Loucy (cell line): ENCODE data around the gene HOXB4.
A peak's percentile ranks its signal among the peaks of the same experiment; 100 is the strongest.

Experiments
- H2AFZ ChIP-seq: fragments of 200-600 bp; sonication (generic); 2 replicates; pipeline ENCODE4 v1.6.0; 2016; ENCODE audit warnings: antibody characterized with exemption, mild to moderate bottlenecking, low read length, moderate library complexity
- H3F3A ChIP-seq: fragments of 200-600 bp; 2 replicates; pipeline ENCODE4 v1.6.0; 2016; ENCODE audit warnings: antibody characterized with exemption, low read depth, mild to moderate bottlenecking
- H3K27me3 ChIP-seq: fragments of 200-600 bp; sonication (generic); 2 replicates; pipeline ENCODE4 v1.6.1; 2014; ENCODE audit warnings: low read length, mild to moderate bottlenecking; ENCODE audit not compliant: insufficient read depth, poor library complexity, severe bottlenecking
- H3K36me3 ChIP-seq: fragments of 200-600 bp; sonication (generic); 2 replicates; pipeline ENCODE4 v1.6.1; 2016; ENCODE audit warnings: low read length; ENCODE audit not compliant: insufficient read depth
- H3K4me1 ChIP-seq: fragments of 200-600 bp; sonication (generic); 2 replicates; pipeline ENCODE4 v1.5.1; 2014; ENCODE audit warnings: low read length, mild to moderate bottlenecking; ENCODE audit not compliant: insufficient read depth, poor library complexity, severe bottlenecking
- H3K4me2 ChIP-seq: fragments of 200-600 bp; sonication (generic); 2 replicates; pipeline ENCODE4 v1.6.0; 2014; ENCODE audit warnings: antibody characterized with exemption, low read length, low read depth, mild to moderate bottlenecking; ENCODE audit not compliant: poor library complexity, severe bottlenecking
- H3K4me3 ChIP-seq: fragments of 200-600 bp; sonication (generic); 2 replicates; pipeline ENCODE4 v1.5.1; 2014; ENCODE audit warnings: low read length, mild to moderate bottlenecking, mixed read lengths; ENCODE audit not compliant: poor library complexity, severe bottlenecking
- H3K79me2 ChIP-seq: fragments of 200-600 bp; sonication (generic); 2 replicates; pipeline ENCODE4 v1.6.1; 2014; ENCODE audit warnings: low read length; ENCODE audit not compliant: insufficient read depth
- H3K9ac ChIP-seq: fragments of 200-600 bp; sonication (generic); 2 replicates; pipeline ENCODE4 v1.6.0; 2014; ENCODE audit warnings: mild to moderate bottlenecking, low read depth, low read length, moderate library complexity; ENCODE audit not compliant: poor library complexity, severe bottlenecking
- H3K9me2 ChIP-seq: fragments of 200-600 bp; sonication (generic); replicated peaks from 2 replicates; pipeline ENCODE4 v1.6.1; 2016; ENCODE audit warnings: low read depth, low read length, mixed read lengths
- H3K9me3 ChIP-seq: fragments of 200-600 bp; sonication (generic); 2 replicates; pipeline ENCODE4 v1.6.1; 2014; ENCODE audit warnings: mild to moderate bottlenecking, antibody characterized with exemption, low read length, low read depth; ENCODE audit not compliant: insufficient read depth
- H4K20me1 ChIP-seq: fragments of 200-600 bp; sonication (generic); 2 replicates; pipeline ENCODE4 v1.6.0; 2014; ENCODE audit warnings: antibody characterized with exemption, low read length, mild to moderate bottlenecking; ENCODE audit not compliant: insufficient read depth, poor library complexity, severe bottlenecking
- CTCF ChIP-seq: fragments of 200-600 bp; sonication (generic); conservative IDR thresholded peaks from 2 replicates; pipeline ENCODE4 v1.5.1; 2014; ENCODE audit warnings: mild to moderate bottlenecking, antibody characterized with exemption, low read length
- EZH2phosphoT487 ChIP-seq: fragments of 200-600 bp; IDR thresholded peaks from 2 replicates; pipeline ENCODE4 v1.6.1; 2018; ENCODE audit warnings: antibody characterized with exemption, mild to moderate bottlenecking, moderate library complexity, borderline replicate concordance

The HOXB4 gene

GRCh38 chr17:48593126-48593829 is 15.1 kb upstream of the HOXB4 start, which contains the start of gene HOXB5:
Gene HOXB5 (minus strand): TSS chr17:48593779. CDS start chr17:48593682, 97 bp downstream.
- peaks cover 43% of the 10 kb centered on the region for H3K27me3 ChIP-seq
- H3F3A ChIP-seq = peaks cover 7% of the 10 kb centered on the region; the same call in 1 of the 2 replicates
- H2AFZ ChIP-seq = no peak within 1 kb of the TSS
- peak within 1 kb of the TSS; percentile 100 for H3K9ac ChIP-seq
- TF ChIP-seq EZH2phosphoT487 (no peak), CTCF (no peak)
- peaks cover 55% of the 10 kb centered on the region for H3K36me3 ChIP-seq
- no peaks in the 10 kb centered on the region for H3K9me2 ChIP-seq
- H3K79me2 ChIP-seq = peaks cover 98% of the 10 kb centered on the region
- H3K4me2 ChIP-seq = peak within 1 kb of the TSS; percentile 98
- peaks cover 79% of the 10 kb centered on the region for H4K20me1 ChIP-seq
- peaks cover 33% of the 10 kb centered on the region for H3K4me1 ChIP-seq
- H3K9me3 ChIP-seq = no peaks in the 10 kb centered on the region
- peak within 1 kb of the TSS; percentile 89 for H3K4me3 ChIP-seq

GRCh38 chr17:48592577-48592976 is 14.4 kb upstream of the HOXB4 start:
- TF ChIP-seq EZH2phosphoT487 = no peak
- no peak for TF ChIP-seq CTCF
- H4K20me1 ChIP-seq = peaks cover 79% of the 10 kb centered on the region

GRCh38 chr17:48592057-48592514 is 13.9 kb upstream of the HOXB4 start:
- Histone ChIP-seq H3K9ac (peak overlapping the region; percentile 100), H3K9me3 (no peaks in the 10 kb centered on the region), H3F3A (peaks cover 7% of the 10 kb centered on the region; the same call in 1 of the 2 replicates), H3K4me3 (peak overlapping the region; percentile 89), H3K4me2 (peak overlapping the region; percentile 98), H4K20me1 (peaks cover 79% of the 10 kb centered on the region), H3K27me3 (peaks cover 42% of the 10 kb centered on the region), H2AFZ (no peak overlapping the region), H3K9me2 (no peaks in the 10 kb centered on the region), H3K79me2 (peaks cover 98% of the 10 kb centered on the region), H3K36me3 (peaks cover 43% of the 10 kb centered on the region), H3K4me1 (peaks cover 42% of the 10 kb centered on the region)
- TF ChIP-seq EZH2phosphoT487 (no peak), CTCF (no peak)

More at GRCh38 chr17:48592577-48592976, 14.4 kb upstream of the HOXB4 start:
- H3F3A ChIP-seq = peaks cover 7% of the 10 kb centered on the region; the same call in 1 of the 2 replicates
- no peak overlapping the region for H2AFZ ChIP-seq
- no peaks in the 10 kb centered on the region for H3K9me3 ChIP-seq
- H3K4me3 ChIP-seq = peak overlapping the region; percentile 89
- peak overlapping the region; percentile 98 for H3K4me2 ChIP-seq
- peaks cover 98% of the 10 kb centered on the region for H3K79me2 ChIP-seq
- H3K4me1 ChIP-seq = peaks cover 37% of the 10 kb centered on the region
- H3K27me3 ChIP-seq = peaks cover 43% of the 10 kb centered on the region
- H3K9ac ChIP-seq = peak overlapping the region; percentile 100
- H3K36me3 ChIP-seq = peaks cover 48% of the 10 kb centered on the region
- H3K9me2 ChIP-seq = no peaks in the 10 kb centered on the region
